Middle frontal gyrus (tissue), 1 donor: ENCODE measurements around the gene TTYH2.
A peak's percentile ranks its signal among the peaks of the same experiment; 100 is the strongest.
"Not testable (repeated sequence)": the region's sequence is repeated elsewhere in the genome, so short reads cannot be mapped to it uniquely, and the experiment has no call there.

ENCODE experiments used
- DNase-seq: peaks from one replicate; pipeline ENCODE4 v3.0.0-alpha.2; 2015; ENCODE audit warnings: low spot score; ENCODE audit errors: extremely low spot score

The TTYH2 gene

GRCh38 chr17:74259667-74260524, 46.5 kb downstream of the TTYH2 start:
- no peak for DNase-seq

DNA sequence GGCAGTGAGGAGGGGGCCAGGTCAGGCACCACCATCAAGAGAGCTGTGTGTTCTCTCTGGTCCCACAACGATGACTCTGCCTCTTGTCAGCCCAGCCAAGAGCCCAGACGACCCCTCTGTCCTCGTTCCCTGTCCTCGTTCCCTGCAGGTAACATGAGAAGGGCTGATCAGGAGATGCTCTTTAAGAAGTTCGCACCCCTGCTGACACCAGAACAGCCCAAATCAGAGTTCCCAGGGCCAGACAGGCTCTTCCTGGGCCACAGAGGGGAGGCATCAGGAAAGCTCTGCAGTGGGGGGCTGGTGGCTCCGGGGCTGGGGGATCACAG, 47.1 kb downstream of the TTYH2 start:
- no peak for DNase-seq

DNA sequence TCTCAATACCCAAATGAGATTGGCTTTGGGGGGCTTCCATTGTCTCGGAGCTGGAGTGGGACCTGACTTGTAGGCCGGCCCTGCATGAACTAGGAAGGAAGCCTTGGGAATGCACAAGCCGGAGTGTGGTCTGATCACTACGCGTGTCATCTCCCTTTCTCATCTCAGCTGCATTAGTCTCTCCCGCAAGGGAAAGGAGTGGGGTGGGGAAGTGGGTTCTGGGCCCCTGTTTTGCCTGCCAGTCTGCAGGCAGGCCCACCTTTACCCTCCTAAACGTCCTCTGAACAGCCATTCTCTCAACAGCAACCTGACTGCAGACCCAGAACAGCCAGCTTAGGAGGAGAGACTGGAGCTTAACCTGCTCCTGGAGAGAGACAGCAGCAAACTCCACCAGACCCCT, 49.2 kb downstream of the TTYH2 start:
- no peak for DNase-seq

DNA sequence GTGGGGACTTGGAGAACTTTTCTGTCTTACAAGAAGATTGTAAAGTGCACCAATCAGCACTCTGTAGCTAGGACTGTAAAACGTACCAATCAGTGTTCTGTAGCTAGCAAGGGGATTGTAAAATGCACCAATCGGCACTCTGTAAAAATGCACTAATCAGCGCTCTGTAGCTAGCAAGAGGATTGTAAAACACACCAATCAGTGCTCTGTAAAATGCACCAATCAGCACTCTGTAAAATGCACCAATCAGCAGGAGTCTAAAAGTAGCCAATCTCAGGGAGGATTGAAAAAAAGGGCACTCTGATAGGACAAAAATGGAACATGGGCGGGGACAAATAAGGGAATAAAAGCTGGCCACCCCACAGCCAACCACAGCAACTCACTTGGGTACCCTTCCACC, 53.7 kb downstream of the TTYH2 start:
- DNase-seq = not testable (repeated sequence)

- DNase-seq = no peak
Measured at GRCh38 chr17:74267579-74267978, 54.2 kb downstream of the TTYH2 start.

GRCh38 chr17:74267987-74268499, 54.7 kb downstream of the TTYH2 start:
- DNase-seq = no peak

DNA sequence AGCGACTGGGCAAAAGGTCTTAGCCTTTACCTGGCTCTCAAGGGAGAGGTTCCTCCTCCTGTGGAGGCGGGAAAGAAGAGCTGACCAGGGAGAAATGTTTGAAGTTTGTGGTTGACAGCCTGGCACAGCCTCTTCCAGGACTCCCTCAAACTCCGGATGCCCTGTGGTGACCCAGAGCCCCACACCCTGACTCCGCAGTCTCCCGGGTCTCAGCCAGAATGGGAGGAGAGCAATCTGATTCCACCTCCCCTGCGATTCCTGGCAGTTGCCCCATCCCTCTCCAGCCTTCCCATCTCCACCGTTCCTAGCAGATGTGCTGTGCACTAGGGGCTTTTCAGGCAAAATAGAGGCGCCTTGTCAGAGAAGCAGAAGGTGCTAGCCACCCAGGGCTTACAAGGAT, 55.2 kb downstream of the TTYH2 start:
- DNase-seq = no peak

DNA sequence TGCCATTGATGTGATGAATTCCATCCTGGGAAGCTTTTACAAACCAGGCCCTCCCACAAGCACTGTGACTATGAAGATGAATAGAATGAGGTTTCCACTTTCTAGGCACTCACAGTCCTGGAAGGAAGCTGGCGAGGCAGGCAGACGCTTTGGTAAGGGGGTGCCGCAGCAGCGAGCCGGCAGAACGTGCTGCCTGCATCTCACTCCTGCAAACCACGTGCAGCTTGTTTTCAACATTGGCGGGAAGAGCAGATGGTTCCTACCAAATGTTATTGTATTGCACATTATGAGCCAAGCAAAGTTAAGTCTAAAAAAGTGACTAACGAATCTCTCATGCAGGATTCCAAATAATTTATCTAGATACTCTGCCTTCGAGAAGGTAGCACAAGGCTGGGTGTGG, 57.0 kb downstream of the TTYH2 start:
- DNase-seq = no peak

DNA sequence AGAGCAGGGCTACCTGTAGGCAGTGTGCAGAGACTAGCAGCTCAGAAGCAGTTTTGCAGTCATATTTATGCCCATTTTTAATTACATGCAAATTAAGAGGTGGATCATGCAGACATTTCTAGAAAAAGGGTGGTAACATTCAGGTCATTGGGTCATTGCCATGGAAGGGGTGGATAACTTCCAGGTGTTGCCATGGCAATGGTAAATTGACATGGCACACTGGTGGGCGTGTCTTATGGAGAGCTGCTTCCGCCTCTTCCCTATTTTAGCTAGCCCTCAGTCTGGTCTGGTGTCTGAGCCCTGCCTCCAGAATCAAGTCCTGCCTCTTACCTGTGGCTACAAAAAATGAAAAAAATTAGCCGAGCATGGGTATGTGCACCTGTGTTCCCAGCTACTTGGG, 57.9 kb downstream of the TTYH2 start:
- DNase-seq = no peak

DNA sequence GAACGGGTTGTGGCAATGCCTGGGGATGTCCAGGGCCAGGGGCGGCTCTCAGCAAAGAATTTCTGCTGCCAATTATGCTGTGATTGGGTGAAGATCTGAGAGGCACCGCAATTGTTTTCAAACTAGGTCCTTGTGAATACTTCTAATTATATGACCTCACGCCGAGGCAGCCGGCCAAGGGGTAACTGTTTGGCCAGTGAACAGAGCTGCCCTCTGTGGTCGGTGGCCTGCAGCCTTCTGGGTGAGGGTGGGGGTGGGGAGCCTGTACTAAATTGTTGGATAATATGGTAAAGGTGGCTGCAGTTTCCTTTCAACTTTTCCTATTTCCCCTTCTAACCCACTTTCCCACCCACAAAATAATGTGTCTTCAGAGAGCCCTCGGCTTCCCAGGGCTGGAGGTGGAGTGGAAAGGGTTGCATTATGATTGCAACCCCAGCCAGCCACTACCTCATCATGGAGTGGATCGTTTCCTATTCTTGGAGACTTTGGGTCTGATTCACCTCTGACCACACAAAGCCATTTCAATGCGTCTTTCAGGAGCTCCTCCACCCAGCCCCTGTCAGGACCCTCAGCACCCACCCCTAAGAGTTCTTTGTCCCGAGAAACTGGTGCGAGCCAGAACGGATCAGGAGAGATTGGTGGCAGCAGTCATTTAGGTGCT, 58.7 kb downstream of the TTYH2 start:
- peak; percentile 58 for DNase-seq

DNA sequence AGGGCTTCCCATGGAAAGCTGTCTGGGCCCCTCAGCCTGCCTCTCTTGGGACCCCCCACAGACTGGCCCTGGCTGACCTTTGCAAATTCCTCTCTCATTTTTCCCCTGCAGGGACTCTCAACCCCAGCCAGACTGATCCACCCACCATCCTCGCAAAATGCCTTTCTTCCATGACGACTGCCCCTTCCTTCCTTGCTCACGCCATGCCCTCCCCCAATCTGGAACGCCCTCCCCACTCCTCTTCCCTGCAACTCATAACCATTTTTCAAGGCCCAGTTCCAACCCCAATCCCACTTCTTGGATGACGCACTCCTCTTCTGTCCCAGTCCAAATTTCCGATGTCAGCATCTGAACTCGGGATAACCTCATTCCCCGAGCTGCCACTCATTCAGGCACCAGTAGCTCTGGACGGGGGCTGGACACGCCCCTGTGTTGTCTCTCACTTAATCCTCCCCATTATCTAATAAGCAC, 59.4 kb downstream of the TTYH2 start:
- no peak for DNase-seq

GRCh38 chr17:74274060-74274708, 60.8 kb downstream of the TTYH2 start, which contains the start of gene DNAI2:
Gene DNAI2 (plus strand): TSS chr17:74274234. CDS start chr17:74281818, 7,584 bp downstream.
- no peak for DNase-seq

GRCh38 chr17:74274709-74275340, 61.5 kb downstream of the TTYH2 start:
- no peak for DNase-seq

GRCh38 chr17:74276051-74276476, 62.7 kb downstream of the TTYH2 start:
- DNase-seq = peak; percentile 51

DNA sequence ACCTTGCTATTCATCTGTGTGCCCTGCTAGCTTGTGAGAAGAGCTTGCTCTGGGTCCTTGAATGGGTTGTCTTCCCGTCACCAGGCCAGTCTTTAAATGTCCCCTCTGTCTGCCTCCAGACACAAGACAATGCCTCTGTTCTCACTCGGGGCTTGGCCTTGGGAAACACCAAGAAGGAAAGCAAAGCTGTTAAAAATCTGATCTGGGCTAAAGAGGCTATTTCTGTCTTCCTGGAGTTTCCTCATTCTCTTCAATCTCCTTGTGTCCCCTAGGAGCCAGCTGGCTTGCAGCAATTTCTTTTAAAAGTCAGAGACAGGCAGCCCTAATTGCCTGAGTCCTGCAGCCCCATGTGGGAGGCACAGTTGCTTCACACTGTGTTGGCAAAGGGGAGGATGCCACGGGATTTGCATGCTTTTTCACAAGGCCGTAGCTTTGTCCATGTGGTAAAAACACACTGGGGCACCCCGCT, 63.2 kb downstream of the TTYH2 start:
- DNase-seq = peak; percentile 29

DNA sequence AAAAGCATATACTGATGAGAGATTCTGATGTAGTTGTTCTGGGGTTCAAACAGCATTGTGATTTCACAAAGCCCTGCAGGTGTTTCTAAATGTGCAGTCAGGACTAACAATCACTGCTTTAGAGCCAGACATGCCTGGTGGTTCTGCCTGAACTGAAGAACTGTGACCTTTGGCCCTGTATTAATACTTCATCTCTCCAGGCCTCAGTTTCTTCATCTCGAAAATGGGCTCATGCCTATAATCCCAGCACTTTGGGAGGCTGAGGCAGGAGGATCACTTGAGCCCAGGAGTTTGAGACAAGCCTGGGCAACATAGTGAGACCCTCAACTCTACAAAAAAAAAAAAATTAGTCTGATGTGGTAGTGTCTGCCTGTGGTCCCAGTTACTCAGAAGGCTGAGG, 64.6 kb downstream of the TTYH2 start:
- DNase-seq = no peak

DNA sequence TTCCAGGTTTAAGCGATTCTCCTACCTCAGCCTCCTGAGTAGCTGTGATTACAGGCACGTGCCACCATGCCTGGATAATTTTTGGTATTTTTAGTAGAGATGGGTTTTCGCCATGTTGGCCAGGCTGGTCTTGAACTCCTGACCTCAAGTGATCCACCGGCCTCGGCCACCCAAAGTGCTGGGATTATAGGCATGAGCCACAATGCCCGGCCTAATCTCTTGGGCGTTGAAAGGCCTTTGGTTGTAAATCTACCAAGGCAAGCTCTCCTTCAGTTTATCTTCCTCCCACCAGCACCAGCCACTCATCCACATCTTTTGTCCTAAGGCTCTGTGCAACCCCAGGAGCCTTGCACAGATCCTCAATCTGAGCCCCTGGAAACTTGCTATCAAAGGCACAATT, 66.2 kb downstream of the TTYH2 start:
- not testable (repeated sequence) for DNase-seq

DNA sequence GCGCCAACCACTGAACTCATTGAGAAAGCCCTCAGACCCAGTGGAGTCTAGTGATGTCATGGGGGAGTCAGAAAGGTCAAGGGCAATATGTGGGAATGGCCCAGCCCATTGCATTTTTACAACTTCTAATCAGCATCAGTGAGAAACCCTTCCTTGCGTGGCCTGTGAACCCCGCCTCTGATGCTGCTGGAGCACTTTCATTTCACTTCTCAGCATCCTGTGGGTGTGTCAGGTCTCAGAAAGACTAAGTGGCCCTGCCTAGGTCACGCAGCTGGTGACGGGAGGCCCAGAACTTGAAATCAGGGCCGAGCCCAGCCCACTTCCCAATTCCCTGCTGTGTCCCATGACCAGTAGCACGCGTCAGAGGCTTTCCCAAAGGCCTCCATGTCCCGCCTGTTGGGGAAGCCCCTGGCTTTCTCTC, 66.7 kb downstream of the TTYH2 start:
- DNase-seq = no peak

DNA sequence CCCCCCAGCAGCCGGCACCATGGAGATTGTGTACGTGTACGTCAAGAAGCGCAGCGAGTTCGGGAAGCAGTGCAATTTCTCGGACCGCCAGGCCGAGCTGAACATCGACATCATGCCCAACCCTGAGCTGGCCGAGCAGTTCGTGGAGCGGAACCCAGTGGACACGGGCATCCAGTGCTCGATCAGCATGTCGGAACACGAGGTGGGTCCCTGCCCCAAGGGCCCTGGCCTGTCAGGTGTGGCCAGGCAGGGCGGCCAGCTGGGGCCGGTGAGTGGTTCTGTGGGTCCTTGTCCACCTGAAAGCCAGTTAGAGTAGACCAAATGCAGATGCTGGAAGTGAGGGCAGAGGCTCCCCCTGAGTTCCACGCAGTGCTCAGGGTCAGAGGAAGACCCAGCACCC, 68.4 kb downstream of the TTYH2 start:
- DNase-seq = no peak

- DNase-seq = not testable (repeated sequence)
Measured at GRCh38 chr17:74282274-74282586, 68.9 kb downstream of the TTYH2 start.

GRCh38 chr17:74282587-74283370, 69.4 kb downstream of the TTYH2 start:
- no peak for DNase-seq
